Measurements from ENCODE around the gene PLXNA2. TPM values are rescaled to one million over a fixed set of nuclear protein-coding genes. Genes with fewer than 3 reads are reported as not detected.

Gene PLXNA2
- total RNA-seq, 1 experiment from 2014 or later = 6.0 TPM

GRCh38 chr1:208205216-208206013 lies 38.8 kb downstream of the PLXNA2 start:
- no peak for DNase-seq (ENCODE audit: low read depth)

GRCh38 chr1:208204779-208205178 lies 39.4 kb downstream of the PLXNA2 start:
- DNase-seq (ENCODE audit: low read depth) = no peak

GRCh38 chr1:208203848-208204609 lies 40.2 kb downstream of the PLXNA2 start:
- DNase-seq (ENCODE audit: low read depth) = no peak

GRCh38 chr1:208203127-208203847 lies 40.9 kb downstream of the PLXNA2 start:
- peak; percentile 89 for DNase-seq (ENCODE audit: low read depth)

- no peak for DNase-seq (ENCODE audit: low read depth)
Observed at GRCh38 chr1:208202333-208202995, 41.7 kb downstream of the PLXNA2 start.

GRCh38 chr1:208201229-208201628 lies 43.0 kb downstream of the PLXNA2 start:
- peak; percentile 98 for DNase-seq (ENCODE audit: low read depth)

- no peak for DNase-seq (ENCODE audit: low read depth)
Observed at GRCh38 chr1:208200116-208200515, 44.1 kb downstream of the PLXNA2 start.

GRCh38 chr1:208198236-208198635 lies 45.9 kb downstream of the PLXNA2 start:
- no peak for DNase-seq (ENCODE audit: low read depth)

- DNase-seq (ENCODE audit: low read depth) = no peak
Observed at GRCh38 chr1:208194944-208195343, 49.2 kb downstream of the PLXNA2 start.

GRCh38 chr1:208192995-208193394 lies 51.2 kb downstream of the PLXNA2 start:
- DNase-seq (ENCODE audit: low read depth) = no peak

GRCh38 chr1:208190784-208191183 lies 53.4 kb downstream of the PLXNA2 start:
- no peak for DNase-seq (ENCODE audit: low read depth)

GRCh38 chr1:208189716-208190115 lies 54.5 kb downstream of the PLXNA2 start:
- DNase-seq (ENCODE audit: low read depth) = no peak

- DNase-seq (ENCODE audit: low read depth) = peak; percentile 60
Observed at GRCh38 chr1:208189183-208189582, 55.0 kb downstream of the PLXNA2 start.

GRCh38 chr1:208188607-208189006 lies 55.6 kb downstream of the PLXNA2 start:
- no peak for DNase-seq (ENCODE audit: low read depth)

- no peak for DNase-seq (ENCODE audit: low read depth)
Observed at GRCh38 chr1:208187499-208188041, 56.6 kb downstream of the PLXNA2 start.

- DNase-seq (ENCODE audit: low read depth) = no peak
Observed at GRCh38 chr1:208185801-208186231, 58.4 kb downstream of the PLXNA2 start.

- DNase-seq (ENCODE audit: low read depth) = peak; percentile 39
Observed at GRCh38 chr1:208184966-208185654, 59.1 kb downstream of the PLXNA2 start.

- DNase-seq (ENCODE audit: low read depth) = peak; percentile 93
Observed at GRCh38 chr1:208183977-208184911, 59.9 kb downstream of the PLXNA2 start.
